HPDE6-E6E7 (cell line): ENCODE data around the gene PATJ.
A peak's percentile ranks its signal among the peaks of the same experiment; 100 is the strongest.
"Not testable (repeated sequence)": the region's sequence is repeated elsewhere in the genome, so short reads cannot be mapped to it uniquely, and the experiment has no call there.

Experiments
- DNase-seq: peaks from one replicate; pipeline ENCODE4 v3.0.0; 2011; ENCODE audit warnings: missing footprints; ENCODE audit errors: extremely low spot score

Gene PATJ

GRCh38 chr1:61741711-61742619 lies at the start of gene PATJ:
Gene PATJ, plus strand, starts transcription at chr1:61742480. Its CDS starts 20,413 bp downstream, at chr1:61762893.
- DNase-seq, result peak; percentile 92

GRCh38 chr1:61699911-61700851 lies 42.1 kb upstream of the PATJ start:
- no peak for DNase-seq

- no peak for DNase-seq
These were observed 33.0 kb upstream of the PATJ start for GRCh38 chr1:61708953-61709907.

GRCh38 chr1:61709908-61710289 lies 32.4 kb upstream of the PATJ start:
- DNase-seq, result no peak

GRCh38 chr1:61711257-61711656 lies 31.0 kb upstream of the PATJ start:
- DNase-seq, result not testable (repeated sequence)

GRCh38 chr1:61711969-61712368 lies 30.3 kb upstream of the PATJ start:
- no peak for DNase-seq

- DNase-seq, result not testable (repeated sequence)
These were observed 23.1 kb upstream of the PATJ start for GRCh38 chr1:61718996-61719663.

GRCh38 chr1:61724506-61724812 lies 17.8 kb upstream of the PATJ start:
- no peak for DNase-seq

- DNase-seq, result peak; percentile 89
These were observed 17.2 kb upstream of the PATJ start, which contains the start of gene TM2D1 for GRCh38 chr1:61724813-61725694. Gene TM2D1, minus strand, starts transcription at chr1:61725141. Its CDS starts 21 bp downstream, at chr1:61725120.

- no peak for DNase-seq
These were observed 14.7 kb upstream of the PATJ start for GRCh38 chr1:61727544-61727943.

GRCh38 chr1:61730679-61731078 lies 11.6 kb upstream of the PATJ start:
- not testable (repeated sequence) for DNase-seq

GRCh38 chr1:61732726-61733125 lies 9.6 kb upstream of the PATJ start:
- DNase-seq, result no peak

GRCh38 chr1:61740751-61741700 lies 1.3 kb upstream of the PATJ start:
- DNase-seq, result no peak

GRCh38 chr1:61742620-61743430 lies 545 bp downstream of the PATJ start:
- peak; percentile 23 for DNase-seq

GRCh38 chr1:61743431-61743705 lies 1.1 kb downstream of the PATJ start:
- no peak for DNase-seq

GRCh38 chr1:61743716-61744580 lies 1.7 kb downstream of the PATJ start:
- no peak for DNase-seq

GRCh38 chr1:61746813-61747212 lies 4.5 kb downstream of the PATJ start:
- no peak for DNase-seq
